Endothelial cell of umbilical vein (primary cell): ENCODE data around the gene FAM118A. TPM values are rescaled to one million over a fixed set of nuclear protein-coding genes. Genes with fewer than 3 reads are reported as not detected.

ENCODE experiments used
- BruUV-seq: library from RNA; stranded (reverse); fragments of 400-500 nt; replicated peaks from 2 replicates; lab custom pipeline; 2021; lab: Mats Ljungman, UMichigan
- CTCF ChIA-PET: fragments of 300-600, 350-600 bp; sonication (Branson Sonifier 250); formaldehyde crosslinking; loops from one replicate; lab custom pipeline; 2021; ENCODE audit warnings: antibody characterized with exemption, inconsistent platforms; lab: Charles Lee
- POLR2A ChIA-PET: fragments of 300-600, 350-600 bp; sonication (Branson Sonifier 250); formaldehyde crosslinking; loops from one replicate; lab custom pipeline; 2021; ENCODE audit warnings: antibody characterized with exemption, inconsistent platforms; lab: Charles Lee
- DNase-seq: peaks from one replicate; pipeline ENCODE4 v3.0.0-alpha.2; 2011; ENCODE audit warnings: low read depth, low spot score
- FAIRE-seq: peaks from 2 replicates; lab custom pipeline; 2011; peaks lifted over from hg19 to GRCh38; lab: Jason Lieb, UNC
- H2AFZ ChIP-seq: 2 replicates; pipeline ENCODE4 v1.6.0; 2012; ENCODE audit warnings: low read depth, low read length, control low read depth, inconsistent platforms
- H3K27ac ChIP-seq: 2 replicates; pipeline ENCODE4 v1.5.1; 2011; ENCODE audit warnings: low read depth, mild to moderate bottlenecking, control low read depth, low read length, moderate library complexity; ENCODE audit not compliant: insufficient read depth
- H3K27me3 ChIP-seq, 2 experiments: 2 replicates each; pipeline versions ENCODE4 v1.6.0 to v1.6.1; 2011; ENCODE audit warnings: low read length in 2 of 2, mixed read lengths in 1 of 2; ENCODE audit not compliant: control insufficient read depth in 2 of 2, insufficient read depth in 2 of 2
- H3K36me3 ChIP-seq, 2 experiments: 2 replicates in 1 of 2; 3 replicates in 1 of 2; pipeline ENCODE4 v1.5.1; 2011; ENCODE audit warnings: low read length in 2 of 2, mild to moderate bottlenecking in 1 of 2, moderate library complexity in 1 of 2; ENCODE audit not compliant: control insufficient read depth in 2 of 2, insufficient read depth in 2 of 2; ENCODE audit errors: extremely low read depth in 1 of 2
- H3K4me1 ChIP-seq: 3 replicates; pipeline ENCODE4 v1.5.1; 2011; ENCODE audit warnings: mild to moderate bottlenecking, low read length; ENCODE audit not compliant: control insufficient read depth, insufficient read depth; ENCODE audit errors: extremely low read depth
- H3K4me2 ChIP-seq: 2 replicates; pipeline ENCODE4 v1.6.1; 2011; ENCODE audit warnings: low read length, control low read depth, mixed read lengths; ENCODE audit not compliant: insufficient read depth
- H3K4me3 ChIP-seq, 3 experiments: fragments of 200-600 bp in 1 of 3; sonication (generic), shearing (Covaris generic) in 1 of 3; replicated peaks in 1 of 3; 2 replicates each; pipeline ENCODE4 v1.5.1; 2011 to 2016; ENCODE audit warnings: control low read depth in 3 of 3, low read length in 3 of 3, mild to moderate bottlenecking in 2 of 3, inconsistent platforms in 1 of 3, low read depth in 1 of 3, moderate library complexity in 1 of 3; ENCODE audit not compliant: insufficient read depth in 1 of 3
- H3K79me2 ChIP-seq: 2 replicates; pipeline ENCODE4 v1.6.0; 2012; ENCODE audit warnings: low read length, inconsistent platforms; ENCODE audit not compliant: control insufficient read depth, insufficient read depth
- H3K9ac ChIP-seq: replicated peaks from 2 replicates; pipeline ENCODE3; 2011; ENCODE audit warnings: low read length, control low read depth; ENCODE audit not compliant: insufficient read depth; ENCODE audit errors: extremely low read depth
- H3K9me1 ChIP-seq: replicated peaks from 3 replicates; pipeline ENCODE4 v1.6.0; 2011; ENCODE audit warnings: mild to moderate bottlenecking, low read length; ENCODE audit not compliant: control insufficient read depth, insufficient read depth; ENCODE audit errors: extremely low read depth
- H3K9me3 ChIP-seq: replicated peaks from 2 replicates; pipeline ENCODE4 v1.5.1; 2012; ENCODE audit warnings: low read length, inconsistent platforms; ENCODE audit not compliant: control insufficient read depth, insufficient read depth
- H4K20me1 ChIP-seq: replicated peaks from 2 replicates; pipeline ENCODE3; 2011; ENCODE audit warnings: mild to moderate bottlenecking, low read length; ENCODE audit not compliant: control insufficient read depth, insufficient read depth; ENCODE audit errors: extremely low read depth
- EZH2 ChIP-seq: IDR thresholded peaks from 2 replicates; pipeline ENCODE4 v1.6.1; 2012; ENCODE audit warnings: borderline replicate concordance, low read depth, mild to moderate bottlenecking, moderate library complexity, low read length, inconsistent platforms; ENCODE audit not compliant: severe bottlenecking
- GATA2 ChIP-seq: IDR thresholded peaks from 2 replicates; pipeline ENCODE4 v1.7.0; 2011; ENCODE audit warnings: low read depth, mild to moderate bottlenecking, moderate library complexity, mixed read lengths, low read length; ENCODE audit not compliant: insufficient read length, insufficient read depth
- JUN ChIP-seq: IDR thresholded peaks from 2 replicates; pipeline ENCODE4 v1.6.1; 2011; ENCODE audit warnings: borderline replicate concordance, low read depth; ENCODE audit not compliant: insufficient read length, insufficient read depth
- MAX ChIP-seq: IDR thresholded peaks from 2 replicates; pipeline ENCODE4 v1.6.1; 2011; ENCODE audit not compliant: insufficient read depth, insufficient read length
- MYC ChIP-seq: IDR thresholded peaks from one replicate; pipeline ENCODE4 v1.6.1; 2011; ENCODE audit warnings: mild to moderate bottlenecking, low read depth, low read length
- POLR2A ChIP-seq: IDR thresholded peaks from 2 replicates; pipeline ENCODE4 v1.6.1; 2012; ENCODE audit warnings: low read depth, mild to moderate bottlenecking, control low read depth, low read length
- POLR2AphosphoS5 ChIP-seq: IDR thresholded peaks from 2 replicates; pipeline ENCODE4 v1.6.1; 2012; ENCODE audit warnings: low read depth, mild to moderate bottlenecking, control low read depth, low read length, moderate library complexity; ENCODE audit not compliant: insufficient read depth
- dilution Hi-C: fragments of 300-500 bp; cut with MboI; formaldehyde crosslinking; loops from one replicate; pipeline ENCODE4 v1.15.0; 2019; ENCODE audit warnings: low sequenced_read_pairs; ENCODE audit not compliant: extremely low pct_ligation_motif_present
- intact Hi-C: fragments of 100-400 bp; cut with micrococcal nuclease; formaldehyde crosslinking; loops from one replicate; pipeline ENCODE4 v1.10.0; 2022
- polyA plus RNA-seq, 4 experiments: library from polyadenylated mRNA; depleted of rRNA in 3 of 4; stranded (reverse) in 3 of 4; unstranded in 1 of 4; fragments of >200 nt; gene quantifications; 2 replicates each; pipeline versions ENCODE4 v1.2.1 to v1.2.3, GENCODE V29; 2011 to 2012; ENCODE audit warnings: missing spikeins in 1 of 4
- total RNA-seq: library from RNA; stranded (reverse); gene quantifications from 2 replicates; pipeline ENCODE4 v1.2.3, GENCODE V29; 2021
- TF ChIP-seq, protein P1 (sequence below), 2 donors: IDR thresholded peaks; 1 replicate in 1 of 2; 2 replicates in 1 of 2; pipeline ENCODE4 v1.5.1; 2011; ENCODE audit warnings: low read length in 2 of 2, mild to moderate bottlenecking in 2 of 2, moderate library complexity in 2 of 2, control low read depth in 1 of 2, inconsistent platforms in 1 of 2, low read depth in 1 of 2; ENCODE audit not compliant: insufficient read depth in 1 of 2; ENCODE audit errors: extremely low read depth in 1 of 2

The FAM118A gene
- total and polyA plus RNA-seq, 2 donors (not counting 3 experiments of a cell fraction or from before 2014, with no cell fraction given) = 20.2 to 25.6 TPM

DNA sequence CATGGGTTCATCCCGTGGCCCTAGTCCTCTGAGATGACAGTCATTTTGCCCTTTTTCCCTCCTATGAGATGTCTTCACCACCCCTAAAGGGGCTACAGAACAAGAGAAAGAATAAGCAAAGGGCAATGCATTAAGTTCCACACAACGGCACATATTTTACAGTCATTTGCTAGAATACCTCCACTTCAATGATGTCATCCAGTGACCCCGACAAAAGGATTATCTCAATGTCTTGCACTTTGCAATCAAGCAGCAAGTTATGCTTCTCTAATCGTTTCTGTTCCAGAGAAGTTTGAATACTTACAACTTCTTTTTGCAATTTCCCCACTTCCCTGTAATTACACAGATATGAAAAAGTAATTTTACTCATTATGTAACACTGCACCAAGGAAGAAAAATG lies 49.9 kb downstream of the FAM118A start:
- dilution Hi-C loops = no loop called here
- no peak for FAIRE-seq
- H3K79me2 ChIP-seq = no peaks in the 10 kb centered on the region

More for the DNA sequence above, 49.9 kb downstream of the FAM118A start:
- Histone ChIP-seq H3K4me2 (no peak overlapping the region), H3K4me1 (no peaks in the 10 kb centered on the region), H3K4me3 (no peak overlapping the region), H4K20me1 (no peaks in the 10 kb centered on the region), H2AFZ (no peak overlapping the region), H3K9me3 (no peaks in the 10 kb centered on the region), H3K9me1 (no peaks in the 10 kb centered on the region), H3K27ac (no peak overlapping the region), H3K9ac (no peak overlapping the region), H3K36me3 (no peaks in the 10 kb centered on the region), H3K27me3 (peaks cover 28 to 29% of the 10 kb centered on the region in 2 experiments)
- BruUV-seq = no TSS peak
- CTCF ChIA-PET = no interaction called here
- POLR2A ChIA-PET = no interaction called here
- TF ChIP-seq, protein P1, sequence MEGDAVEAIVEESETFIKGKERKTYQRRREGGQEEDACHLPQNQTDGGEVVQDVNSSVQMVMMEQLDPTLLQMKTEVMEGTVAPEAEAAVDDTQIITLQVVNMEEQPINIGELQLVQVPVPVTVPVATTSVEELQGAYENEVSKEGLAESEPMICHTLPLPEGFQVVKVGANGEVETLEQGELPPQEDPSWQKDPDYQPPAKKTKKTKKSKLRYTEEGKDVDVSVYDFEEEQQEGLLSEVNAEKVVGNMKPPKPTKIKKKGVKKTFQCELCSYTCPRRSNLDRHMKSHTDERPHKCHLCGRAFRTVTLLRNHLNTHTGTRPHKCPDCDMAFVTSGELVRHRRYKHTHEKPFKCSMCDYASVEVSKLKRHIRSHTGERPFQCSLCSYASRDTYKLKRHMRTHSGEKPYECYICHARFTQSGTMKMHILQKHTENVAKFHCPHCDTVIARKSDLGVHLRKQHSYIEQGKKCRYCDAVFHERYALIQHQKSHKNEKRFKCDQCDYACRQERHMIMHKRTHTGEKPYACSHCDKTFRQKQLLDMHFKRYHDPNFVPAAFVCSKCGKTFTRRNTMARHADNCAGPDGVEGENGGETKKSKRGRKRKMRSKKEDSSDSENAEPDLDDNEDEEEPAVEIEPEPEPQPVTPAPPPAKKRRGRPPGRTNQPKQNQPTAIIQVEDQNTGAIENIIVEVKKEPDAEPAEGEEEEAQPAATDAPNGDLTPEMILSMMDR (IDR thresholded peaks at IDR 0.05; ENCODE audit: extremely low read depth in 1 of 2, insufficient read depth in 1 of 2, low read depth in 1 of 2, low read length in 2 of 2) = no peak
- TF ChIP-seq MAX (no peak), POLR2AphosphoS5 (no peak), POLR2A (no peak), MYC (no peak), GATA2 (no peak), EZH2 (no peak), JUN (no peak)
- intact Hi-C loops = no loop called here
- no peak for DNase-seq
